T-helper 17 cell (primary cell): ENCODE data around the gene C6orf163. TPM values are rescaled to one million over a fixed set of nuclear protein-coding genes. Genes with fewer than 3 reads are reported as not detected.
"Not testable (repeated sequence)": the region's sequence is repeated elsewhere in the genome, so short reads cannot be mapped to it uniquely, and the experiment has no call there.

Source experiments
- ATAC-seq: fragments of 150-1000 bp; cut with Tn5 transposase; 2 replicates; pipeline ENCODE4 v1.10.0; 2021; ENCODE audit warnings: mild to moderate bottlenecking, moderate library complexity
- DNase-seq, 3 donors: peaks; one replicate each; pipeline versions ENCODE4 v3.0.0 to v3.0.0-alpha.2; 2020 to 2021
- H3K9me3 ChIP-seq: one replicate; pipeline ENCODE4 v1.7.0; 2013; ENCODE audit warnings: low read length, mild to moderate bottlenecking; ENCODE audit not compliant: control insufficient read depth, poor library complexity, severe bottlenecking
- H3K27ac Mint-ChIP-seq: one replicate; pipeline ENCODE4 v1.8.0; 2022; ENCODE audit warnings: mild to moderate bottlenecking, moderate library complexity, mixed read lengths
- H3K27me3 Mint-ChIP-seq: one replicate; pipeline ENCODE4 v1.8.0; 2022; ENCODE audit warnings: mixed read lengths
- H3K36me3 Mint-ChIP-seq: one replicate; pipeline ENCODE4 v1.8.0; 2022; ENCODE audit warnings: low read depth, mixed read lengths
- H3K4me1 Mint-ChIP-seq: one replicate; pipeline ENCODE4 v1.8.0; 2022; ENCODE audit warnings: mild to moderate bottlenecking, mixed read lengths
- H3K4me3 Mint-ChIP-seq: one replicate; pipeline ENCODE4 v1.8.0; 2022; ENCODE audit warnings: mild to moderate bottlenecking, moderate library complexity, mixed read lengths
- total RNA-seq, 4 donors: library from RNA in 2 of 4; stranded (reverse) in 2 of 4; gene quantifications; one replicate each; pipeline ENCODE4 v1.2.3 and lab custom pipeline; 2022 to 2026

C6orf163 gene
- 1 to 10 TPM; 1.8 to 2.4 TPM for total RNA-seq
- 0.98 to 2.7 reads per million in 2 donors for total RNA-seq (lab: John Stamatoyannopoulos, UW)

DNA sequence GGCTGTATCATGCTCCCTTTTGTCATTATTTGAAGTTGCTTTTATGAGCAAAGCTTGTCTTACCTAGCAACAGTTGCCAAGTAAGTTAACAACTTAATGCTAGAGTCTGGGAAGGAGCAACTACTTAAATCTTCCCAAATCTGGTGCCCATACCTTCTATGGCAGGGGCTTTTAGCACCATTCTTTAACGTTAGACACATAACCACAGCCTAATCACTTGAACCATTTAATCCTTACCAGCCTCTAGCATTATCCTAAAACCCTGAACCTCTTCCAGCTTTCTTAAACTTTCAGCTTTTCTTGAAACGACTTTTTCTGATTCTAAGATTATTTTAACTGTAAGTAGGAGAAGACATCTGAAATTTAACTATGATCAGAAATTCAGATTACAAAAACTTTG, at the start of gene C6orf163:
Gene C6orf163, plus strand, starts transcription at position 83 of the 400 bp plus-strand sequence. Its CDS starts 287 bp downstream, at position 370.
- Mint-ChIP-seq H3K27me3 (no peaks in the 10 kb centered on the region), H3K4me3 (no peak within 1 kb of the TSS), H3K36me3 (peaks cover 6% of the 10 kb centered on the region), H3K27ac (no peak within 1 kb of the TSS), H3K4me1 (peaks cover 2% of the 10 kb centered on the region)
- no peaks in the 10 kb centered on the region for H3K9me3 ChIP-seq
- DNase-seq (no peak), ATAC-seq (no peak)

DNA sequence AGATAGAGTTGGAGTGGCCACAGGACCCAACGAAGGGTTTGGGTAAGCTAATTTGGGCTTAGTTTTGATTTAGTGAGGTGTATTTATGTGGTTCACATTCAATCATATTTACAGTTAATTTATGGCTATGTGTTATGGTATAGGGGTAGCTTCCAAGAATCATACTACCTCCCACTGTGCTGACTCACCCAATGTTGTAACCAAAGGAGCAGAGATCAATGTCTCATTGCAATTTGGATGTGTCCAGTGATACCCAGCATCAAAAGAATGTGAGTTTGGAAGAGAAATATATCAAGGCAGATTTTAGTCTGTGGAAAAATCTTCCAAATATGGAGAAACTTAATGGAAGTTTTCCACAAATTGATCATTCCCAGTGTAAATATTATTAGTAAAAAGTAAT, 47.5 kb upstream of the C6orf163 start:
- peaks cover 68% of the 10 kb centered on the region for H3K27me3 Mint-ChIP-seq

DNA sequence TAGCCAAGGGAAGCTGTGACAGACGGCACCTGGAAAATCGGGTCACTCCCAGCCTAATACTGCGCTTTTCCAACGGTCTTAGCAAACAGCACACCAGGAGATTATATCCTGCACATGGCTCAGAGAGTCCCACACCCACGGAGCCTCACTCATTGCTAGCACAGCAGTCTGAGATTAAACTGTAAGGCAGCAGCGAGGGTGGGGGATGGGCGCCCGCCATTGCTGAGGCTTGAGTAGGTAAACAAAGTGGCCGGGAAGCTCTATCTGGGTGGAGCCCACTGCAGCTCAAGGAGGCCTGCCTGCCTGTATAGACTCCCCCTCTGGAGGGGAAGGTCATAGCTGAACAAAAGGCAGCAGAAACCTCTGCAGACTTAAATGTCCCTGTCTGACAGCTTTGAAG, 43.3 kb upstream of the C6orf163 start:
- peaks cover 38% of the 10 kb centered on the region for H3K27me3 Mint-ChIP-seq
- H3K9me3 ChIP-seq, H3K36me3 Mint-ChIP-seq, H3K4me1 Mint-ChIP-seq, ATAC-seq, DNase-seq, H3K27ac Mint-ChIP-seq, H3K4me3 Mint-ChIP-seq: not testable (repeated sequence)

More for the DNA sequence above, 47.5 kb upstream of the C6orf163 start:
- H3K9me3 ChIP-seq, result peaks cover 4% of the 10 kb centered on the region
- ATAC-seq (no peak), DNase-seq (no peak)
- H3K27ac Mint-ChIP-seq, result no peak overlapping the region
- H3K4me1 Mint-ChIP-seq, result no peaks in the 10 kb centered on the region
- peaks cover 4% of the 10 kb centered on the region for H3K36me3 Mint-ChIP-seq
- no peak overlapping the region for H3K4me3 Mint-ChIP-seq

DNA sequence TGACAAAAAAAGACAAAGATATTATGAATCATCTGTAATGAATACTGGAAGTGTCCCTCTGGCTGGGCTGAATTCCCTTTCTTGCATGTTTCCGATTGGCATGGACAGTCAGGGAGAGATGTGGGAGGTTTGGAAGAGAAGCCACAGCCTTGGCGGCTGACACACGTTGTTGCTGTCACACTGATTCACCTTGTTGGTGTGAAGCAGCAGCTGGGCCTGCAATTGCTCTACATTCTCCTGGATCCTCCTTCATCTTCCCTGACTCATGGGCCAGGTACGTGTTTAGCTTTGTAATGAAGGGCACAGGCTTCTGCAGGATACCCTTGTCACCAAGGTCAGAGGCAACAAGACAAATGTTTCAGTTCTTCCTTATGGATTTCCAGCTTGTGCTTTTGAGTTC, 35.6 kb upstream of the C6orf163 start:
- ATAC-seq, result no peak
- H3K4me3 Mint-ChIP-seq, result no peak overlapping the region
- H3K27me3 Mint-ChIP-seq, result peaks cover 10% of the 10 kb centered on the region
- no peaks in the 10 kb centered on the region for H3K4me1 Mint-ChIP-seq
- H3K9me3 ChIP-seq, result no peaks in the 10 kb centered on the region
- no peak overlapping the region for H3K27ac Mint-ChIP-seq
- H3K36me3 Mint-ChIP-seq, result no peaks in the 10 kb centered on the region
- DNase-seq, result no peak

DNA sequence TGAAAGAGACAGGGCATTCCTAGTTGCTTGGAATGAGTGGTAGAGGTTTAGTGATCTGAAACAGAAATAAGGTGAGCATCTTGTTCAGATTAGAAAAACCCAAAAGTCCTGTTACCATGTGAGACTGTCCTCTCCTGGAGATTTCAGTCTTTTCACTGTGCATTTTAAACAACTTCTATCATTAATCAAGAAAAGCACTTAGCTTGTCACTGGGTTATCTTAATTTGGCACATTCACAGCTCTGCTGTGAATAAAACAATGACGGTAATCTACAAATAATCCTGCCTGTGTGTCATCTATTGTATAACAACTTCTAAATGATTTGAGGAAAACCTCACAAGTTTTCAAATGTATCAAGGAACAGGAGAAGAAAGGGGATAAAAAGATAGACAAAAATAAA, 31.8 kb upstream of the C6orf163 start:
- no peak overlapping the region for H3K27ac Mint-ChIP-seq
- ATAC-seq, result no peak
- H3K4me3 Mint-ChIP-seq, result no peak overlapping the region
- no peaks in the 10 kb centered on the region for H3K9me3 ChIP-seq
- no peaks in the 10 kb centered on the region for H3K36me3 Mint-ChIP-seq
- DNase-seq, result no peak
- no peaks in the 10 kb centered on the region for H3K4me1 Mint-ChIP-seq
- peaks cover 35% of the 10 kb centered on the region for H3K27me3 Mint-ChIP-seq

DNA sequence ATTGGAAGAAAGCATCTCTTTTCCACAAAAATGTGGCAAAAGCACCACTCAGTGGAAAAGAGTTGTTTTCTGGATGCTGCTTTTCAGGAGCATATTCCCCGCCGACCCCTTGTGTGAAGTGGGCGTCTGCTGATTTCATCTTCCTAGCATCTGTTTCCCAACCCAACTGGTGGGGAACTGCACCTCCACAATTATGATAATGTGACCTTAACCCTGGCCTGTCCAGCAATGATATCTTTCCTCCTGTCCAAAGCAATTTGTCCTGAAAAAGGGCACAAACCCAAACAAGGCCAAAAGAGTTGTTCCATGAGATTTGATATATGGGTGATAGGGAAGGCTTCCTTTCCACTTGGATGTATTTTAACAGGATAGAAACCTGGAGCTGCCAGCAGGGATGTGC, 29.5 kb upstream of the C6orf163 start:
- no peak overlapping the region for H3K27ac Mint-ChIP-seq
- H3K4me1 Mint-ChIP-seq, result no peaks in the 10 kb centered on the region
- DNase-seq (no peak), ATAC-seq (no peak)
- H3K9me3 ChIP-seq, result no peaks in the 10 kb centered on the region
- H3K27me3 Mint-ChIP-seq, result peaks cover 35% of the 10 kb centered on the region
- no peak overlapping the region for H3K4me3 Mint-ChIP-seq
- no peaks in the 10 kb centered on the region for H3K36me3 Mint-ChIP-seq

DNA sequence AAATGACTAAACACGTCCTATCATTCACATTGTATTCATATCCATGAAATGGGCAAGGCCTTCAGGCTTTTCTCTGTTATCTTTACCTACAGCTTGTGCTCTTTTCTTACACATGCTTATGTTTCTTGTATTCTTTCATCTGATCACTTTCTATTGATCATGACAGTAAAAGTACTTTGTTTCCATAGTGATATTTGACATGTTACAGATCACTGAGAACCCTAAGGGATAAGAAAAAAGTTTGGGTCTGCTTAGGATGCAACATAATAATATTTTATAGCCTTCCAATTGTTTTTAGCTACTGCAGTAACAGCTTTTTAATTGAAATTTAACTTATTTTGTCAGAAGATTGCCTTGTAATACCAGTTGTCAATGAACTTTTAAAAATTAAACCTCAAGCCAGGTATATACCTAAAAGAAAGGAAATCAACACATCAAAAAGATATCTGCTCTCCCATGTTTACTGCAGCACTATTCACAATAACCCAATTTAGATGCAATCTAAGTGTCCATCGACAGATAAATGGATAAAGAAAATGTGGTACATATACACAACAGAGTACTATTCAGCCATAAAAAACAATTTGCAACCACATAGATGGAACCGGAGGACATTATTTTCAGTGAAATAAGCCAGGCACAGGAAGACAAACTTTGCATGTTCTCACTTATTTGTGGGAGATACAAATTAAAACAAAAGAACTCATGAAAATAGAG, 25.2 kb upstream of the C6orf163 start:
- no peak for ATAC-seq
- Mint-ChIP-seq H3K27ac (no peak overlapping the region), H3K4me3 (no peak overlapping the region), H3K27me3 (peaks cover 24% of the 10 kb centered on the region), H3K36me3 (no peaks in the 10 kb centered on the region), H3K4me1 (peaks cover 4% of the 10 kb centered on the region)
- no peak for DNase-seq
- no peaks in the 10 kb centered on the region for H3K9me3 ChIP-seq

DNA sequence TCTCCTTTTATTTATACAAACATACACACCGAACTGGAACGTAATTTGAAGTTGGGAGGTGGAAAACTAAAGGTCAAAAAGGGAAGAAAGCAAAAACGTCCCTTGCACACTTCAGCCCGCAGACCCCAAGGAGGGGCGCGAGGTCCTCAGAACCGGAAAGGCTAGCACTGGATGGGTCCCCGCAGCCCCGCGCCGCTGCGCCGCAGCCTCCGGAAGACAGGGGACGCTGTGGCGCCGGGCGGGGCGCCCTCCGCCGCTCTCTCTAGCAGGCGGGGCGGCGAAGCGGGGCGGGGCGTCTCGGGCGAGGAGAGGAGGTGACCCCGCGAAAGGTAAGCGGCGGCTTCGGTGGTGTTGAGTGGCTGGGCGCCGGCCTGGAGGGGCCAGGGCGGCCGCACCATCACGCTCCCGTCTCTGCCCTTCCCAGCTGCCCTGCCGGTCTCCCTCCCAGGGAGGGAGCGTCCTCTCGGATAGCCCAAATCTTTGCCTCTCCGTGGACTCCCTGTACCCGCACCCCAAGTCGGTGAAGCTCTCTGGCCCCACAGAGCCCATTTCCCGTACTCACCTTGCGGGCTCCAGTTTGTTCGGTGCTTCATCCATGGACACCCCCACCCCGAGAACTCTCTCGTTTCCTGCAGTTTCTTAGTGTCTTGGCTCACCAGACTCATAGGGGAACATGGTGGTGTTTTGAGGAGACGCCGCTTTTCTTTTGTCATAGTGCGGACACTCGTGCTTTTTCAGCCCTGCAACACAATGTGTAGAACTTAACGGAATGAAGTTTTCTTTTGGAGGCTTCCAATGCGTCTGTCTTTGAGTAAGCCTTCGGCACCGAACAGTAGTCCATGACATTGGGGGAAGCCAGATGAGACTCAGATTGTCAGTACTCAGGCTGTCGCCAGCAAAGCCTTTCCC, 22.1 kb upstream of the C6orf163 start, which contains the start of gene SMIM8:
Gene SMIM8, plus strand, starts transcription at position 285 of the 909 bp plus-strand sequence. CDS start 14,444 bp downstream, outside the sequence.
- ATAC-seq (peak; percentile 99), DNase-seq (peak; percentile 76 to 84 (median 81))
- Mint-ChIP-seq H3K4me1 (peaks cover 4% of the 10 kb centered on the region), H3K27ac (peak within 1 kb of the TSS; percentile 91), H3K27me3 (no peaks in the 10 kb centered on the region), H3K4me3 (peak within 1 kb of the TSS; percentile 96), H3K36me3 (no peaks in the 10 kb centered on the region)
- no peaks in the 10 kb centered on the region for H3K9me3 ChIP-seq

DNA sequence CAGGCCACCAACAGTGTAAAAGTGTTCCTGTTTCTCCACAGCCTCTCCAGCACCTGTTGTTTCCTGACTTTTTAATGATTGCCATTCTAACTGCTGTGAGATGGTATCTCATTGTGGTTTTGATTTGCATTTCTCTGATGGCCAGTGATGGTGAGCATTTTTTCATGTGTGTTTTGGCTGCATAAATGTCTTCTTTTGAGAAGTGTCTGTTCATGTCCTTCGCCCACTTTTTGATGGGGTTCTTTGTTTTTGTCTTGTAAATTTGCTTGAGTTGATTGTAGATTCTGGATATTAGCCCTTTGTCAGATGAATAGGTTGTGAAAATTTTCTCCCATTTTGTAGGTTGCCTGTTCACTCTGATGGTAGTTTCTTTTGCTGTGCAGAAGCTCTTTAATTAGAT, 20.7 kb upstream of the C6orf163 start:
- not testable (repeated sequence) for DNase-seq, ATAC-seq, H3K4me1 Mint-ChIP-seq, H3K36me3 Mint-ChIP-seq, H3K9me3 ChIP-seq, H3K27ac Mint-ChIP-seq, H3K27me3 Mint-ChIP-seq
- peak overlapping the region; percentile 55 for H3K4me3 Mint-ChIP-seq

DNA sequence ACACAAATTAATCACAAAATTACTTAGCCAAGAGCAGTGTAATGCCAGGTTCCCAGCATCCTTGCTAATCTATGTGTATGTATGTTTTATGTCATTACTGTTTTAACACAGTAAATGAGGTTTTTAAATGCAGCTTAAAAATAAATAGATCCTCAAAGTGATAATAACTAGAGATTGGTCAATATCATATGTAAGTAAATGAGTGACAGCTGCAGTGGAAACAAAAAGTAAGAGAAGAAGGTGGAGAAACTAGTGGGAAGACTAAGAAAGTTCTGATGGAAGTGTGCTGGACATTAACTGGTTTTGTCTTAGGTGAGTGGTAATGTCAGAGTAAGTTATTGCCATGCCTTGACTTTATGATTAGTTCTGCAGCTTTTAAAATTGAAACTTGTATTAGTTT, 13.7 kb upstream of the C6orf163 start:
- H3K4me3 Mint-ChIP-seq, result no peak overlapping the region
- no peak for DNase-seq
- no peaks in the 10 kb centered on the region for H3K36me3 Mint-ChIP-seq
- H3K9me3 ChIP-seq, result peaks cover 2% of the 10 kb centered on the region
- no peak for ATAC-seq
- H3K27ac Mint-ChIP-seq, result no peak overlapping the region
- H3K27me3 Mint-ChIP-seq, result no peaks in the 10 kb centered on the region
- peaks cover 19% of the 10 kb centered on the region for H3K4me1 Mint-ChIP-seq

DNA sequence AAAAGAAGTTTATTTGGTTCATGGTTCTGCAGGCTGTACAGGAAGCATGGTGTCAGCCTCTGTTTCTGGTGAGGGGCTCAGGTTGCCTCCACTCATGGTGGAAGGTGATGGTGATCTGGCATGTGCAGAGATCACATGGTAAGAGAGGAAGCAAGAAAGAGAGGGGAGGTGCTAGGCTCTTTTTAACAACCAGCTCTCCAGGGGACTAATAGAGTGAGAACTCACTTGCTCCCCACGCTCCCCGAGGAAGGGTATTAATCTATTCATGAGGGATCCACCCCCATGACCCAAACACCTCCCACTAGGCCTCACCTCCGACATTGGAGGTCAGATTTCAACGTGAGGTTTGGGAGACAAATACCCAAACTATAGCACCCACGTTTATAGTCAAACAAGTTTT, 11.6 kb upstream of the C6orf163 start:
- DNase-seq (no peak), ATAC-seq (no peak)
- Mint-ChIP-seq H3K4me1 (peaks cover 22% of the 10 kb centered on the region), H3K4me3 (no peak overlapping the region), H3K36me3 (peaks cover 5% of the 10 kb centered on the region), H3K27me3 (no peaks in the 10 kb centered on the region), H3K27ac (no peak overlapping the region)
- H3K9me3 ChIP-seq, result peaks cover 2% of the 10 kb centered on the region

DNA sequence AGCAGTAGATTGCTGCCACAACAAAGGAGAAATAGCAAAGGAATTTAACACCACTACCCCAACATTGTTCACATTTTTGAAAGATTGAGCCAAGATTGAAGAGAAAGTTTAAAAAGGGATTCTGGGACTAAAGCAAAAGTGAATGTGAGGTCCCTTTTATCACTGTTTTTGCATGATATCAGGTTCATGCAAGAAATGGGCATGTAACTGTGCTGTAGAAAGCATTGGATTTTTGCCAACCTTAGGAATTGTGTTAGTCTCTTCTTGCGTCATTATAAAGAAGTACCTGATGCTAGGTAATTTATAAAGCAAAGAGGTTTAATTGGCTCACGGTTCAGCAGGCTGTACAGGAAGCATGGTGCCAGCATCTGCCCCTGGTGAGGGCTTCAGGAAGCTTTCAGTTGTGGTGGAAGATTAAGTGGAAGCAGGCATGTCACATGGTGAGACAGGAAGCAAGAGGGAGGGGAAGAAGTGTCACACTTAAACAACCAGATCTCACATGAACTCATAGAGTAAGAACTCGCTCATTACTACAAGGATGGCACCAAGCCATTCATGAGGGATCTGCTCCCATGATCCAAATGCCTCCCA, 10.9 kb upstream of the C6orf163 start:
- peaks cover 20% of the 10 kb centered on the region for H3K4me1 Mint-ChIP-seq
- no peak for ATAC-seq
- no peak for DNase-seq
- H3K9me3 ChIP-seq, result peaks cover 2% of the 10 kb centered on the region
- peaks cover 5% of the 10 kb centered on the region for H3K36me3 Mint-ChIP-seq
- H3K27me3 Mint-ChIP-seq, result no peaks in the 10 kb centered on the region
- no peak overlapping the region for H3K4me3 Mint-ChIP-seq
- no peak overlapping the region for H3K27ac Mint-ChIP-seq

DNA sequence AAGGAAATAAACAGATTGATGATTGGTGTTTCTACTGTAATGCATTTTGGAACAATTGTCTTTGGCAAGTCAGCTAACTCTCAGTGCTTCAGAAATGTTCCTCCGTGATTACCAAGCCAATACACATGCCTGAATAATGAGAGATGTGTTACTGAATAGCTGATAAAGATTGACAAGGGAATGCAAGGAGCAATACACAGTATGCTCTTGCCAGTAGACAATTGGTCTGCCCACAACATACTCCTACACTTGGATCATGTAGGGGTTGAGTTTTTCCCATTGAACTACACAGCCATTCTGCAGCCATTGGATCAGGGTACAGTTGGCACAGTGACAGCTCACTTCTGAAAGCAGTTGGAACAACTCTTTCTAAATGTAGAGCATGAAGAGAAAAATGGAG, 9.9 kb upstream of the C6orf163 start:
- Mint-ChIP-seq H3K4me1 (peaks cover 20% of the 10 kb centered on the region), H3K27me3 (no peaks in the 10 kb centered on the region), H3K36me3 (peaks cover 5% of the 10 kb centered on the region), H3K27ac (no peak overlapping the region), H3K4me3 (no peak overlapping the region)
- DNase-seq, result no peak
- ATAC-seq, result no peak
- H3K9me3 ChIP-seq, result peaks cover 2% of the 10 kb centered on the region
